GM10266 (cell line): ENCODE measurements around the gene ACACA.
A peak's percentile ranks its signal among the peaks of the same experiment; 100 is the strongest.
"Not testable (repeated sequence)": the region's sequence is repeated elsewhere in the genome, so short reads cannot be mapped to it uniquely, and the experiment has no call there.

ENCODE experiments used
- DNase-seq: peaks from one replicate; pipeline ENCODE4 v3.0.0; 2012; ENCODE audit errors: extremely low spot score
- TF ChIP-seq, protein P1 (sequence below): IDR thresholded peaks from 2 replicates; pipeline ENCODE4 v1.5.1; 2012; ENCODE audit warnings: mild to moderate bottlenecking, low read depth; ENCODE audit not compliant: control insufficient read depth, insufficient read depth; ENCODE audit errors: missing control alignments

Gene ACACA

DNA sequence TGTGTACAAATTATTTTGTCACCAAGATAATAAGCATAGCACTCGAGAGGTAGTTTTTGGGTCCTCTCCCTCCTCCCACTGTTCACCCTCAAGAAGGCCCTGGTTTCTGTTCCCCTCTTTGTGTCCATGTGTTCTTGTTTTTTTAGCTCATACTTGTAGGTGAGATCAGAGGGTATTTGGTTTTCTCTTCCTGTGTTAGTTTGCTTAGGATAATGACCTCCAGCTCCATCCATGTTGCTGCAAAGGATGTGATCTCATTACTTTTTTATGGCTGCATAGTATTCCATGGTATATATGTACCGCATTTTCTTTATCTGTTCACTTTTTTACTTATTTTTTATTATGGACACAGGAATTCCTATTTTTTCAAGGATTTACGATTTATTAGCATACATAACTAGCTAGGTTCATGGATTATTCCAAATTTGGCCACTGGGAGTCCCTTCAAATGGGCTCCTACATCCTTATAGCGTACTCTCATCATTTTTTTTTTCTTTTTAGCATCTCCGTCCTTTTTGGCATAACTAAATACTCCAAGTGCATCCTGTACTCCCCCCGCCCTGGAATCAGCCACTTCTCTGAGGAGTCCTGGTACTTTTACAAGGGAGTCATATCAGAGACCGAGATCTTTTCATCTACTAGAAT is 7.4 kb upstream of the ACACA start:
- DNase-seq = no peak
- TF ChIP-seq, protein P1, sequence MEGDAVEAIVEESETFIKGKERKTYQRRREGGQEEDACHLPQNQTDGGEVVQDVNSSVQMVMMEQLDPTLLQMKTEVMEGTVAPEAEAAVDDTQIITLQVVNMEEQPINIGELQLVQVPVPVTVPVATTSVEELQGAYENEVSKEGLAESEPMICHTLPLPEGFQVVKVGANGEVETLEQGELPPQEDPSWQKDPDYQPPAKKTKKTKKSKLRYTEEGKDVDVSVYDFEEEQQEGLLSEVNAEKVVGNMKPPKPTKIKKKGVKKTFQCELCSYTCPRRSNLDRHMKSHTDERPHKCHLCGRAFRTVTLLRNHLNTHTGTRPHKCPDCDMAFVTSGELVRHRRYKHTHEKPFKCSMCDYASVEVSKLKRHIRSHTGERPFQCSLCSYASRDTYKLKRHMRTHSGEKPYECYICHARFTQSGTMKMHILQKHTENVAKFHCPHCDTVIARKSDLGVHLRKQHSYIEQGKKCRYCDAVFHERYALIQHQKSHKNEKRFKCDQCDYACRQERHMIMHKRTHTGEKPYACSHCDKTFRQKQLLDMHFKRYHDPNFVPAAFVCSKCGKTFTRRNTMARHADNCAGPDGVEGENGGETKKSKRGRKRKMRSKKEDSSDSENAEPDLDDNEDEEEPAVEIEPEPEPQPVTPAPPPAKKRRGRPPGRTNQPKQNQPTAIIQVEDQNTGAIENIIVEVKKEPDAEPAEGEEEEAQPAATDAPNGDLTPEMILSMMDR = no peak

DNA sequence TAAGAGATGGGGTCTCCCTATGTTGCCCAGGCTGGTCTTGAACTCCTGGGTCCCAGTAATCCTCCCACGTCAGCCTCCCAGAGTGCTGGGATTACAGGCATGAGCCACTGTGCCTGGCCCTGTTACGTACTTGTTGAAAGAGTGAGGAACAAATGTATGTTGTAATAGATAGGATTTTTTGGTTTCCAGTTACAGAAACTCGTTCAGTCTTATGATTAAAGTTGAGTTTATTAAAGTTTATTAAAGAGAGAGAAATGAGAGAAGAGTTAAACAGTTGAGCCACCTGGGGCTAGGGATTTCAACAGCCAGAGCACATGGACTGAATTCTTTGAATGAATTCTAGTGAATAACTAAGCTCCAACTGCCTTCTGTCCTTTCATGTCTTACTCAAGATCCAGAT is 3.7 kb upstream of the ACACA start:
- no peak for DNase-seq
- TF ChIP-seq, protein P1 = no peak

DNA sequence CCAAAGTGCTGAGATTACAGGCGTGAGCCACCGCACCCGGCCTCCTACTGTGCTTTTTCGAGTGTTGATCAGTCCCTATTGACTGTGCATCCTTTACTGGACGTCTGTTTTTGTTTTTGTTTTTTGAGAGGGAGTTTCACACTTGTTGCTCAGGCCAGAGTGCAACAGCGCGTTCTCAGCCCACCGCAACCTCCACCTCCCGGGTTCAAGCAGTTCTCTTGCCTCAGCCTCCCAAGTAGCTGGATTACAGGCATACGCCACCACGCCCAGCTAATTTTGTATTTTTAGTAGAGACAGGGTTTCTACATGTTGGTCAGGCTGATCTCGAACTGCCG is 1.5 kb upstream of the ACACA start:
- DNase-seq = not testable (repeated sequence)

DNA sequence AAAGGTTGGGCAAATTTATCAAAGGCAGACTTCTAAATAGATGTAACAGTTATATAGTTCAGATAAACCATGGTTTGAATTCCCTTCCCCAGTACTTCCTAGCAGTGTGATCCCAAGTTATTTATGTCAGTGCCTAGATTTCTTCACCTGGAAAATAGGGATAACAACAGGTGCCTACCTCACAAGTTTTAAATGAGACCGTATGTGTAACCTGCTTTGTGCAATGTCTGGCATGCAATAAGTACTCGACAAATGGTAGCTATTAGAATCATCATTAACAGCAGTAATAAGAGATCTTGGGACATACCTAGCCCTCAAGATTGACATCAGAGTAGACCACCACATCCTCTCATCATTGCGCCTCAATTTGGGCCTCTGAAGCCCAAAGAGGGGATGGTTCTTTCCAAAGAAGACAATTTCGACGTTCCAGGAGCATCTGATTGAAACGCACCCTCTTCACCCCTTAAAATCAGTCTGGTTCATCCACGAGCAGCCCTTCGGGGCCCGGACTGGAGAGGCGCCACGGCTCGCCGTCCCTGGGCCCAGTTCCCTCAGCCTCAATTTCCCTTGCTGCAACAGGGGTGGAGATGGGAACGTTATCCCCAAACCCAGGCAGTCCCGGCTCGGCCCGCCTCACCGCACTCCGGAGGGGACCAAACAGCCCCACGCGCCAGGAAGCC is 541 bp downstream of the ACACA start:
- peak; percentile 33 for DNase-seq
- TF ChIP-seq, protein P1 = no peak

DNA sequence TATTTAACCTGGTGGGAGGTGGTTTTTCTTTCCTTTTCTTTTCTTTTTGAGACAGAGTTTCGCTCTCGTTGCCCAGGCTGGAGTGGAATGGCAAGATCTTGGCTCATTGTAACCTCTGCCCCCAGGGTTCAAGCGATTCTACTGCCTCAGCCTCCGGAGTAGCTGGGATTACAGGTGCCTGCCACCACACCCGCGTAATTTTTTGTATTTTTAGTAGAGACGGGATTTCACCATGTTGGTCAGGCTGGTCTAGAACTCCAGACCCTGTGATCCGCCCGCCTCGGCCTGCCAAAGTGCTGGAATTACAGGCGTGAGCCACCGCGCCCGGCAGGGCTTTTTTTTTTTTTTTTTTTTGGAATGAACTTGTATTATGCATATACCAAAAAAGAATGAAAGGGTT is 1.1 kb downstream of the ACACA start:
- DNase-seq = not testable (repeated sequence)

DNA sequence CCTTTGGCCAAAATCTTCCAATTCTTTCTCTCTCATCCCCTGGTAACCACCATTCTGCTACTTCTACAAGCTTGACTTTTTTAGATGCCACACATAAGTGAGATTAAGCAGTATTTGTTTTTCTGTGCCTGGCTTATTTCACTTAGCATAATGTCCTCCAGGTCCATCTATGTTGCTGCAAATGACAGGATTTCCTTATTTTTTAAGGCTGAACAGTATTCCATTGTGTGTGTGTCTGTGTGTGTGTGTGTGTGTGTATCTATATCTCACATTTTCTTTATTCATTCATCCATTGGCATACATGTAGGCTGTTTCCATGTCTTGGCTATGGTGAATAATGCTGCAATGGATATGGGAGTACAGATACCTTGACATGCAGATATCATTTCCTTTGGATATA is 6.1 kb downstream of the ACACA start:
- no peak for DNase-seq
- TF ChIP-seq, protein P1 = no peak

DNA sequence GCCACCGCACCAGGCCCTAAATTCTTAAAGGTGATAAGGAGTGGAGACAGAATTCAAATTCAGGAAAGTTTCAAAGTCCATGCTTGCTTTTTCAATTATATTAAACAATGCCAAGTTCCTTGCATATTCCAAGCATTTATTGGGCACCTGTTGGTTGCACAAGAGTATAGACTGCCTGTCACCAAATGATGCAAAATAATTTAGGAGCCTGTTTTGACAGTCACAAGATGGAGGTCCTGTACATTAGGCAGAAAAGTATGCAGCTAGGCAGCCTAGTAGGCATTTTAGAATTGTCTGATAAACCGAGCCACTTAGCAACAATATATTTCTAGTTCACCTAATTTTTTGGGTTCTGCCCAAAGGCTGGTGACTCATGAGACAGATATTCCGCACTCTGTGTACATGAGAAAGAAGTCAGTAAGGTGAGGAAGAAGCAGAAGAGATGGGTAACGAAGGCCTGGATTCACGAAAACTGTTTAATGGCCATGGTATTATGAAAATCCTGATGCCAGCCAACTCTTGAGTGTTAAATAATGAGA is 7.3 kb downstream of the ACACA start:
- no peak for DNase-seq
- TF ChIP-seq, protein P1 = no peak

DNA sequence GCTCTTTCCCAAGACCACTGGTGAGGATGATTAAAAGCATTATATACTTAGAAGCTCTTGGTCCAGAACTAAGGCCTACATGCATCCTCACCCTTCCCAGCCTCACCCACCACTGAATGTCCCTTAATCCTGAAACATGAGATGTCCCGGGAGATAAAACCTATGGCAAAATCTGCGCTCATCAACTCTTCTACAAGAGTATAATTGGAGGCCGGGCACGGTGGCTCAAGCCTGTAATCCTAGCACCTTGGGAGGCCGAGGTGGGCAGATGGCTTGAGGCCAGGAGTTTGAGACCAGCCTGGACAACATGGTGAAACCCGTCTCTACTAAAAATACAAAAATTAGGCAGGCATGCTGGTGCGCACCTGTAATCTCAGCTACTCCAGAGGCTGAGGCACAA is 13.3 kb downstream of the ACACA start:
- TF ChIP-seq, protein P1 = no peak
- no peak for DNase-seq
